SK-N-SH treated with all-trans-retinoic acid at 6 μM for 48 hours (cell line): ENCODE measurements around the gene CTSE.

ENCODE experiments used
- TCF4 ChIP-seq: fragments of 250-450 bp; sonication (Bioruptor Pico); IDR thresholded peaks from 2 replicates; pipeline ENCODE4 v1.8.0; 2021; ENCODE audit warnings: mild to moderate bottlenecking, moderate library complexity, borderline replicate concordance
- ZNF70 ChIP-seq: fragments of 450-650 bp; formaldehyde crosslinking; IDR thresholded peaks from 2 replicates; pipeline ENCODE4 v1.5.0; 2020; ENCODE audit warnings: mild to moderate bottlenecking, moderate library complexity
- TF ChIP-seq, protein P1 (sequence below): fragments of 250-450 bp; sonication (Bioruptor Pico); IDR thresholded peaks from 2 replicates; pipeline ENCODE4 v1.8.0; 2020; ENCODE audit warnings: mild to moderate bottlenecking, moderate library complexity, borderline replicate concordance

DNA sequence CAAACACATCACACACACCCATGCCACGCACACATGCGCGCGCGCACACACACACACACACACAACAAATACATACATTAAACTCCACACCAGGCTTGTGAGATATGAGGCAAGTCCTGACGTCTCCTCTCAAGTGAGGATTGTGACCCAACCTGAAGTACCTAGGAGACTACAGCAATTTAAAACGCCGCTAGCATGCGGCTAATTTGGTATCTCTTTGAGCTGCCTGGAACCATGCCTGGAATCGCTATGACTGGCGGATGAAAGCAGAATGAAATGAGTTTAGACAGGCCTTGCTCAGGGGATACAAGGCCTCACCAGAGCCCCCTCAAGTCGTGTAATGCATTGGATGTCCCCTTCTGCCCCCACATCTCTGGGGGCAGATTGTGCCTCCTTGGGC lies 18.9 kb downstream of the CTSE start:
- TF ChIP-seq, protein P1, sequence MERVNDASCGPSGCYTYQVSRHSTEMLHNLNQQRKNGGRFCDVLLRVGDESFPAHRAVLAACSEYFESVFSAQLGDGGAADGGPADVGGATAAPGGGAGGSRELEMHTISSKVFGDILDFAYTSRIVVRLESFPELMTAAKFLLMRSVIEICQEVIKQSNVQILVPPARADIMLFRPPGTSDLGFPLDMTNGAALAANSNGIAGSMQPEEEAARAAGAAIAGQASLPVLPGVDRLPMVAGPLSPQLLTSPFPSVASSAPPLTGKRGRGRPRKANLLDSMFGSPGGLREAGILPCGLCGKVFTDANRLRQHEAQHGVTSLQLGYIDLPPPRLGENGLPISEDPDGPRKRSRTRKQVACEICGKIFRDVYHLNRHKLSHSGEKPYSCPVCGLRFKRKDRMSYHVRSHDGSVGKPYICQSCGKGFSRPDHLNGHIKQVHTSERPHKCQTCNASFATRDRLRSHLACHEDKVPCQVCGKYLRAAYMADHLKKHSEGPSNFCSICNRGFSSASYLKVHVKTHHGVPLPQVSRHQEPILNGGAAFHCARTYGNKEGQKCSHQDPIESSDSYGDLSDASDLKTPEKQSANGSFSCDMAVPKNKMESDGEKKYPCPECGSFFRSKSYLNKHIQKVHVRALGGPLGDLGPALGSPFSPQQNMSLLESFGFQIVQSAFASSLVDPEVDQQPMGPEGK (CRISPR knock-in tag): no peak
- TF ChIP-seq ZNF70 (no peak), TCF4 (CRISPR knock-in tag) (no peak)
